ENCODE results near the gene RANGAP1.

DNA sequence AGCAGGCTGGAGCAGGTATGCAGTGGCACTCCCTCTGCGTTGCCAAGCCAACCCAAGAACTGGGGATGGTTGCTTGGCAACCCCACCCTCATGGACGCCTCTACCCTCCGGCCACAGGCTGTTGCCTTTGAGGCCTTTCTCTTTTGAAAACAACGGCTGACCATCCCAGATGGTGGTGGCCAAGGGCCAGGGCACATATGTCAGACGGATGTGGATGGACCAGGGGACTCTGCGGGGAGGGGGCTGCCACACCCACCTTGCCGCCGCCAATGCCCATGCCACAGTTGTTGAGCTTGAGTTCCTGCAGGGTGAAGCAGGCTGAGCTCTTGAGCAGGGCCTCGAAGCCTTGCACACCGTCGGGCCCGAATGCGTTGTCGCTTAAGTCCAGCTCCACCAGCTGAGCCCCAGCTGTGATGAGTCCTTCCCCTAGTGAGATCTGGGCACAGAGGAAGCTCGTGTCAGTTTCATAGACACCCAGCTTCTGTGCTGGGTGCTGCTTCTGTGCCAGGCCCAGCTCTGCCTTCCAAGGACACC lies 21.5 kb downstream of the RANGAP1 start:
- TF ChIP-seq CTCF (conservative IDR thresholded peaks at IDR 0.05; ENCODE audit: low read depth, low read length) = no peak
- TF ChIP-seq EZH2 (IDR thresholded peaks at IDR 0.05; ENCODE audit: borderline replicate concordance, low read depth, low read length, poor library complexity, severe bottlenecking) = no peak
